Skin epidermis (tissue), 12 donors: Measurements from ENCODE around the gene BDH2.

Experiments
- H3K27ac ChIP-seq, 21 experiments: fragments of 200-600 bp; sonication (generic) in 11 of 21; one replicate each; pipeline ENCODE4 v1.5.0; 2020; ENCODE audit warnings: mild to moderate bottlenecking in 3 of 21, inconsistent platforms in 2 of 21, moderate library complexity in 2 of 21
- H3K4me3 ChIP-seq, 7 experiments: fragments of 200-600 bp; sonication (generic) in 2 of 7; one replicate each; pipeline ENCODE4 v1.5.0; 2020; ENCODE audit warnings: inconsistent platforms in 2 of 7, mild to moderate bottlenecking in 2 of 7, moderate library complexity in 1 of 7

BDH2 gene

DNA sequence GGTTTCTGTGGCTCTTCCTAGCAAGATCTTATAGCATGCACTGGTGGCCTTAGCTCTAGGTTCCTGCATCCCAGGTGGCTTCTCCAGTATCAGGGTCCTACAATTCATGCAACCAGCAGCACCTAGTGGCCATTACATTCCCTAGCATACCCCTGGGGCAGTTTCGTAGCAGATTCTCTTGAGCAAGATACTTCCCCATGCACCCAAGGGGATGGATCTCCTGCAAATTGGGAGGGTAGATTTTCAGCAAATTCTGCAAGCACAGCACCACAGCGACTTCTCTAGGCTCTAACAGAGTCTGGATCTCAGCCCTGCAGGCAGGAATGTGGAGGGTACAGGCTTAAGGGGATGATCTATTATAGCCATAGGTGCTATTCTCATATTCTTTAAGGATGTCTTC lies 67.1 kb downstream of the BDH2 start:
- H3K27ac ChIP-seq: no peak overlapping the region

GRCh38 chr4:103030791-103031190 lies 68.8 kb downstream of the BDH2 start:
- no peak overlapping the region for H3K27ac ChIP-seq
- H3K4me3 ChIP-seq: no peak overlapping the region

More for the DNA sequence above, 67.1 kb downstream of the BDH2 start:
- no peak overlapping the region for H3K4me3 ChIP-seq

- Histone ChIP-seq H3K27ac (no peak overlapping the region), H3K4me3 (no peak overlapping the region)
These were observed 70.3 kb downstream of the BDH2 start for GRCh38 chr4:103029300-103029699.
